ENCODE data around the gene SPTBN5. TPM values are rescaled to one million over a fixed set of nuclear protein-coding genes. Genes with fewer than 3 reads are reported as not detected.

SPTBN5 gene
- total RNA-seq, 1 donor from 2014 or later = 4.2 TPM

DNA sequence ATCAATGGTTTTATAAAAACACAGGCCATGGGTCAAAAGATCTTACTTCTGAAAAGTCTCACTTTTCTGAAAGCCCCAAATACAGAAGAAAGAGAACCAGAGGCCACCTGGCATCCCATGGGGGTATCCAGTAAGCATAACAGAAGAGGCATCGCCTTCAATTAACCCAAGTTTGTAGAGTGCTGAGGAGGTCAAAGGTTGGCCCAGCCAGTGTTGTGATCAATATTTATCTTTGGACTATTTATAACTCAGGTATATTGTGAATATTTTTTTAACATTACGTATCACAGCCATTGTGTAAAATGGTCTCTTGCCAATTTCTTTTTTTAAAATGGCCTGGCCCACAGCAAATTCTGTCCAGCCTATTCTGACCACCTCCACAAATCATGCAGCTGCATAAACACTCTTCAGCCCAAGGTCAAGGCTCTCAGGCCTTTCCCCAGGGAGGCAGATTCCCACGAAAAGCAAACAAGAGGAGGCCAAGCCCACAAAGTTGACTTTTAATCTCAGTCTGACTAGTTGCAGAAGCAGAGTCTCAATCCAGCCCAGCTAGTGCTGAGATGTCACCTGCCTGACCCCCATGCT, 26.2 kb upstream of the SPTBN5 start:
- Mint-ChIP-seq H3K27me3 (no peaks in the 10 kb centered on the region), H3K4me1 (ENCODE audit: unreplicated experiment) (peaks cover 46% of the 10 kb centered on the region), H3K27ac (no peak overlapping the region), H3K36me3 (peaks cover 19% of the 10 kb centered on the region), H3K4me3 (no peak overlapping the region), H3K9me3 (no peaks in the 10 kb centered on the region)
- TF ChIP-seq, protein P1, sequence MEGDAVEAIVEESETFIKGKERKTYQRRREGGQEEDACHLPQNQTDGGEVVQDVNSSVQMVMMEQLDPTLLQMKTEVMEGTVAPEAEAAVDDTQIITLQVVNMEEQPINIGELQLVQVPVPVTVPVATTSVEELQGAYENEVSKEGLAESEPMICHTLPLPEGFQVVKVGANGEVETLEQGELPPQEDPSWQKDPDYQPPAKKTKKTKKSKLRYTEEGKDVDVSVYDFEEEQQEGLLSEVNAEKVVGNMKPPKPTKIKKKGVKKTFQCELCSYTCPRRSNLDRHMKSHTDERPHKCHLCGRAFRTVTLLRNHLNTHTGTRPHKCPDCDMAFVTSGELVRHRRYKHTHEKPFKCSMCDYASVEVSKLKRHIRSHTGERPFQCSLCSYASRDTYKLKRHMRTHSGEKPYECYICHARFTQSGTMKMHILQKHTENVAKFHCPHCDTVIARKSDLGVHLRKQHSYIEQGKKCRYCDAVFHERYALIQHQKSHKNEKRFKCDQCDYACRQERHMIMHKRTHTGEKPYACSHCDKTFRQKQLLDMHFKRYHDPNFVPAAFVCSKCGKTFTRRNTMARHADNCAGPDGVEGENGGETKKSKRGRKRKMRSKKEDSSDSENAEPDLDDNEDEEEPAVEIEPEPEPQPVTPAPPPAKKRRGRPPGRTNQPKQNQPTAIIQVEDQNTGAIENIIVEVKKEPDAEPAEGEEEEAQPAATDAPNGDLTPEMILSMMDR (conservative IDR thresholded peaks at IDR 0.05) = no peak
- no peak for DNase-seq (ENCODE audit: extremely low spot score, unreplicated experiment)

DNA sequence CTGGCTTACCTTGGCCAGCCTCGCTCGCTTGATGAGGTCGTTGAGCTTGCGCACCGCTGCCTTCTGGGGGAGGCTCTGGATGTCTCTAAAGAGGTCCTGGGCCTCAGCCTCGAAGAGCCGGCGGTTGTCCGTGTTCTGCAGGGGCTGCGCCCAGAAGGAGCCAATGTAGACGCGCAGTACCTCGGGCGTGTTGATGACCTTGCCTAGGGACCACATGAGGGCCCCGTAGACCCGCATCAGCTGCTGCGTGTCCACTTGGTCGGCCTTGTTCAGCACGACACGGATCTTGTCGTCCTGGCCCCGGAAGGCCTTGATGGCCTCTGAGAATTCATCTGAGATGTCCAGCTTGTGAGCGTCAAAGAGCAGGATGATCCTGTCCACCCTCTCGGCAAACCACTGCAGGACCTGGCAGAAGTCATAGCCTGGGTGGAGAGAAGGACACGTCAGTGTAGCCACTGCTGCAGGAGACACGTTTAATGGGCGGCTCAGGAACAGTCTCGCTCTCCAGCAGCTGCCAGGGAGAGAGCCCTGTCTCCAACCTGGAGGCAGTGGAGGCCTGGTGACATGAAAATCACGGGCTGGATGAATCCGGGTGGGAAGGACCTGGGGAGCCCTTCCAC, 25.5 kb upstream of the SPTBN5 start:
- no peaks in the 10 kb centered on the region for H3K9me3 Mint-ChIP-seq
- DNase-seq (ENCODE audit: extremely low spot score, unreplicated experiment) = no peak
- TF ChIP-seq, protein P1 (conservative IDR thresholded peaks at IDR 0.05) = no peak
- peaks cover 46% of the 10 kb centered on the region for H3K4me1 Mint-ChIP-seq (ENCODE audit: unreplicated experiment)
- no peaks in the 10 kb centered on the region for H3K27me3 Mint-ChIP-seq
- peak overlapping the region; percentile 58 for H3K27ac Mint-ChIP-seq
- H3K4me3 Mint-ChIP-seq = peak overlapping the region; percentile 45
- H3K36me3 Mint-ChIP-seq = peaks cover 19% of the 10 kb centered on the region

DNA sequence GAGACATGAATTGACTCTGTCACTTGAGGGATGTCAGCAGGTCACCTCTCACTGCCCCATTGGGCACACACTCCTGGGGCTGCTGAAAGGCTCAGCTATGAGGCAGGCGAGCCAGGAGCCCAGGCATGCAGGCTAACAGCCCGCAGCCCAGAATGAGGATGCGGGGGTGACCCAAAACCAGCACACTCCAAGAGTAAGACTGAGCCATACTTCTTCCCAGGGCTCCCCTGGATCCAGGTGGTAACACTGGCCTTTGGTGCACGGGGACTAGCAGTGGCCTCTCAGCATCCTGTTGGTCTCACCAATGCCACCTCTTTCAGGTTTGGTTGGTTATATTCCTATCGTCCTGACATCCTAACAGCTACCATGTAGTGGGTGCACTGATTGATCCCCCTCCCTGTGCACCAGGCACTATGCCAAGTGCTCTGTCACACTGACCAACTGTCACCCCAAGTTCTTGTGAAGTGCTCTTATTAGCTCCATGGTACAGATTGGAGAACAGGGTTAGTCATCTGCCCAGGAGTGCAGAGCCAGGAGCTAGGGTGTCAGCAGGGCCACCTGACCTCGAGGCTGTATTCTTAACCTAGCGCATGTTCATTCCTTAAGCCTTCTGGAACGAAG, 24.8 kb upstream of the SPTBN5 start:
- TF ChIP-seq, protein P1 (conservative IDR thresholded peaks at IDR 0.05) = no peak
- peaks cover 46% of the 10 kb centered on the region for H3K4me1 Mint-ChIP-seq (ENCODE audit: unreplicated experiment)
- H3K9me3 Mint-ChIP-seq = no peaks in the 10 kb centered on the region
- no peak for DNase-seq (ENCODE audit: extremely low spot score, unreplicated experiment)
- no peaks in the 10 kb centered on the region for H3K27me3 Mint-ChIP-seq
- peaks cover 22% of the 10 kb centered on the region for H3K36me3 Mint-ChIP-seq
- H3K4me3 Mint-ChIP-seq = no peak overlapping the region
- no peak overlapping the region for H3K27ac Mint-ChIP-seq

DNA sequence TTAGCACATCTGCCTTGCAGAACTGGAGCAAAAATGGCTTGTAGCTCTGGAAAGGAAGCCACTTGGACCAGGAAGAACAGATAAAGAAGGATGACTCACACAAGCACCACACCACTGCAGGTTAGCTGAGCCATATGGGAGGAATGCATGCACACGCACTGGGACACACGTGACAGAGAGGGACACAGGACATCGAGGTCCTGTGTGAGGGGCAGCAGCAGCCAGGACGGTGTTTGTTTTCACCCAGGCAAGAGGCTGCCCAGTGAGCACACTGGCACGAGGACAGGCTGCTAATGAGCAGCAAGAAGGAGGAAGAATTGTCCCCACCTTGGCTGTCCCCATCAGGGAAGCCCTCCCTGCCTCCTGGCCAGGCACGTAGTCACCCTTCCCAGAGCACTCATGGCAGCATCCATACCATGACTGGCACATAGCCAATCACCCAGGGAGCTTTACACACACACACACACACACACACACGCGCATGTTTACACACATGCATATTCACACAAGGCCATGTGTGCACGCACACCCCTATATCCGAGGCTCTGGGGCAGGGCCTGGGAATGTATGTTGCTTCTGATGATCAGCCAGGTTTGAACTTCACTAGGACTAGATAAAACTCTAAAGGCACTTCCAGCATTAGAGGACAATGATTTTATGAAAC, 24.0 kb upstream of the SPTBN5 start:
- Mint-ChIP-seq H3K27ac (peak overlapping the region; percentile 62), H3K4me1 (ENCODE audit: unreplicated experiment) (peaks cover 46% of the 10 kb centered on the region), H3K9me3 (no peaks in the 10 kb centered on the region), H3K4me3 (no peak overlapping the region), H3K27me3 (no peaks in the 10 kb centered on the region), H3K36me3 (peaks cover 22% of the 10 kb centered on the region)
- TF ChIP-seq, protein P1 (conservative IDR thresholded peaks at IDR 0.05) = no peak
- DNase-seq (ENCODE audit: extremely low spot score, unreplicated experiment) = no peak

DNA sequence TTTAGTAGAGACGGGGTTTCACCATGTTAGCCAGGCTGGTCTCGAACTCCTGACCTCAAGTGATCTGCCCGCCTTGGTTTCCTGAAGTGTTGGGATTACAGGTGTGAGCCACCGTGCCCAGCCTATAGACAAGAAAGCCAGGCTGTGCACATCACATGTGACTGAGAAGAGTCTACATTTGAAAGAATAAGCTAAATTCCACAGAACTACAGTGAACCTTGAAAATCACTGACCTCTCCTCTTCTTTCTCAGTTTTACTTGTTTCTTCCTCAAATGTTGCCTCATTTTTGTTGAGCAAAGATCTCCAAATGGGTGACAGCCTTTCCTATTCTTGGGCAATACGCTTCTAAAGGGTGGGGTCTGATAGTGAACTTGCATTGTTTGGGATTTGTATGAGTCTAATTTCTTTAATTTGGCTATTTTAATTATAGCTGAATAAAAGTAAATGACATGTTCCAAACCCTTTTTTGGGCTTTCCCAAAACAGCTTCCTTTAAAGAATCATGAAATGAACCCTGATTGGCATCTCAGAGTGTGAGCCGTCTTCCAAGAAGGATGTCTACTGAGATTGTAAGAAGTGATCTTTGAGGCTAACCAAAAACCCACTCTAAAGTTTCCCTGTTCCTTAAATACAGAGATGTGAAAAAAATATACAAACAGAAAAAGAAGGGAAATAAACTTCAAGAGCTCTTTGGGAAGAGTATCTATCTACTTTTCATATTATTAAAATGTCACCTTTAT, 21.6 kb upstream of the SPTBN5 start:
- Mint-ChIP-seq H3K4me3 (no peak overlapping the region), H3K9me3 (no peaks in the 10 kb centered on the region), H3K27me3 (no peaks in the 10 kb centered on the region), H3K27ac (no peak overlapping the region), H3K36me3 (peaks cover 18% of the 10 kb centered on the region), H3K4me1 (ENCODE audit: unreplicated experiment) (peaks cover 25% of the 10 kb centered on the region)
- TF ChIP-seq, protein P1 (conservative IDR thresholded peaks at IDR 0.05) = no peak
- DNase-seq (ENCODE audit: extremely low spot score, unreplicated experiment) = no peak
